K562 (cell line): Measurements from ENCODE around the gene LRFN4. TPM values are rescaled to one million over a fixed set of nuclear protein-coding genes. Genes with fewer than 3 reads are reported as not detected.

Source experiments
- COPS2 ChIP-seq: fragments of 450-650 bp; conservative IDR thresholded peaks from 2 replicates; pipeline ENCODE4 v1.6.1; 2016; ENCODE audit warnings: mild to moderate bottlenecking, moderate library complexity
- KLF16 ChIP-seq: IDR thresholded peaks from 2 replicates; pipeline ENCODE4 v1.6.1; 2016; ENCODE audit warnings: antibody characterized with exemption
- MEF2D ChIP-seq: conservative IDR thresholded peaks from 2 replicates; pipeline ENCODE4 v1.6.1; 2016; ENCODE audit warnings: low read depth, missing genetic modification characterization, missing compliant biosample characterization
- NR4A1 ChIP-seq, 2 experiments: fragments of 250-450 bp in 1 of 2; fragments of 450-650 bp in 1 of 2; sonication (Bioruptor Pico) in 1 of 2; IDR thresholded peaks; 2 replicates each; pipeline versions ENCODE4 v1.4.0 to v1.6.1; 2016 to 2020; ENCODE audit warnings: mild to moderate bottlenecking in 2 of 2, missing compliant biosample characterization in 1 of 2, missing genetic modification characterization in 1 of 2, moderate library complexity in 1 of 2
- POLR2AphosphoS2 ChIP-seq: IDR thresholded peaks from 2 replicates; pipeline ENCODE4 v1.6.1; 2012; ENCODE audit warnings: low read length, improper control_type of control experiment
- PURB ChIP-seq: sonication (generic); formaldehyde crosslinking; IDR thresholded peaks from 2 replicates; pipeline ENCODE4 v1.9.0; 2021; ENCODE audit warnings: low read depth, mild to moderate bottlenecking, missing genetic modification reagents
- SRSF1 ChIP-seq: fragments of 200-400 bp; formaldehyde crosslinking; IDR thresholded peaks from 2 replicates; pipeline ENCODE4 v1.6.1; 2017; ENCODE audit warnings: mild to moderate bottlenecking, low read depth, low read length, moderate library complexity
- U2AF2 ChIP-seq: fragments of 200-400 bp; formaldehyde crosslinking; optimal IDR thresholded peaks from 2 replicates; pipeline ENCODE3; 2017; ENCODE audit warnings: low read depth, mild to moderate bottlenecking, low read length
- ZNF232 ChIP-seq: sonication (generic); formaldehyde crosslinking; IDR thresholded peaks from 2 replicates; pipeline ENCODE4 v1.8.0; 2022; ENCODE audit warnings: mild to moderate bottlenecking, missing genetic modification reagents
- ZNF668 ChIP-seq: fragments of 250-450 bp; sonication (Bioruptor Pico); IDR thresholded peaks from 2 replicates; pipeline ENCODE4 v1.8.0; 2022; ENCODE audit warnings: mild to moderate bottlenecking, inconsistent platforms
- polyA plus RNA-seq, 8 experiments: library from polyadenylated mRNA; depleted of rRNA in 4 of 8; stranded (reverse) in 5 of 8; unstranded in 3 of 8; fragments of >200 nt; fragmentation: Nextera tagmentation in 2 of 8; fragmentation: Illumina TruSeq in 1 of 8; extraction: Ambion mirVana in 2 of 8; extraction: Trizol in 1 of 8; gene quantifications; 2 replicates each; pipeline versions ENCODE4 v1.2.1 to v1.2.3, GENCODE V29; 2011 to 2014; ENCODE audit warnings: inconsistent platforms in 1 of 8, missing spikeins in 1 of 8
- total RNA-seq, 7 experiments: library from RNA; depleted of rRNA in 6 of 7; stranded (reverse); fragments of >200 nt in 6 of 7; fragmentation: Illumina TruSeq in 2 of 7; extraction: Trizol in 2 of 7; gene quantifications; 2 replicates each; pipeline versions ENCODE4 v1.2.1 to v1.2.3, GENCODE V29; 2011 to 2021; ENCODE audit warnings: low replicate concordance in 1 of 7
- TF ChIP-seq, protein P1 (sequence below): sonication (generic); formaldehyde crosslinking; IDR thresholded peaks from 2 replicates; pipeline ENCODE4 v1.8.0; 2022; ENCODE audit warnings: missing genetic modification reagents, mild to moderate bottlenecking, borderline replicate concordance
- TF ChIP-seq, protein P2 (sequence below): sonication (generic); formaldehyde crosslinking; IDR thresholded peaks from 2 replicates; pipeline ENCODE4 v1.8.1; 2023; ENCODE audit warnings: mild to moderate bottlenecking, missing genetic modification reagents
- TF ChIP-seq, protein P3 (sequence below): IDR thresholded peaks from 2 replicates; pipeline ENCODE4 v1.6.1; 2012; ENCODE audit warnings: low read depth, low read length, improper control_type of control experiment, borderline replicate concordance
- TF ChIP-seq, protein P4 (sequence below): sonication (generic); formaldehyde crosslinking; IDR thresholded peaks from 2 replicates; pipeline ENCODE4 v1.8.0; 2023; ENCODE audit warnings: mild to moderate bottlenecking, missing genetic modification reagents
- TF ChIP-seq, protein P5 (sequence below): fragments of 250-450 bp; sonication (Bioruptor Pico); IDR thresholded peaks from 2 replicates; pipeline ENCODE4 v1.8.0; 2022; ENCODE audit warnings: moderate library complexity, mild to moderate bottlenecking, inconsistent platforms
- TF ChIP-seq, protein P6 (sequence below): IDR thresholded peaks from 2 replicates; pipeline ENCODE4 v1.6.1; 2016; ENCODE audit warnings: missing genetic modification characterization, missing compliant biosample characterization
- TF ChIP-seq, protein P7 (sequence below): fragments of 200-800 bp; sonication (Bioruptor generic); IDR thresholded peaks from 2 replicates; pipeline ENCODE4 v1.6.1; 2017; ENCODE audit warnings: missing genetic modification characterization, missing compliant biosample characterization

LRFN4 gene
- total and polyA plus RNA-seq, 9 of the 15 experiments (the other 6 are each of a cell fraction or from before 2014, with no cell fraction given), result 0.10 to 60.1 (median 6.7) TPM

DNA sequence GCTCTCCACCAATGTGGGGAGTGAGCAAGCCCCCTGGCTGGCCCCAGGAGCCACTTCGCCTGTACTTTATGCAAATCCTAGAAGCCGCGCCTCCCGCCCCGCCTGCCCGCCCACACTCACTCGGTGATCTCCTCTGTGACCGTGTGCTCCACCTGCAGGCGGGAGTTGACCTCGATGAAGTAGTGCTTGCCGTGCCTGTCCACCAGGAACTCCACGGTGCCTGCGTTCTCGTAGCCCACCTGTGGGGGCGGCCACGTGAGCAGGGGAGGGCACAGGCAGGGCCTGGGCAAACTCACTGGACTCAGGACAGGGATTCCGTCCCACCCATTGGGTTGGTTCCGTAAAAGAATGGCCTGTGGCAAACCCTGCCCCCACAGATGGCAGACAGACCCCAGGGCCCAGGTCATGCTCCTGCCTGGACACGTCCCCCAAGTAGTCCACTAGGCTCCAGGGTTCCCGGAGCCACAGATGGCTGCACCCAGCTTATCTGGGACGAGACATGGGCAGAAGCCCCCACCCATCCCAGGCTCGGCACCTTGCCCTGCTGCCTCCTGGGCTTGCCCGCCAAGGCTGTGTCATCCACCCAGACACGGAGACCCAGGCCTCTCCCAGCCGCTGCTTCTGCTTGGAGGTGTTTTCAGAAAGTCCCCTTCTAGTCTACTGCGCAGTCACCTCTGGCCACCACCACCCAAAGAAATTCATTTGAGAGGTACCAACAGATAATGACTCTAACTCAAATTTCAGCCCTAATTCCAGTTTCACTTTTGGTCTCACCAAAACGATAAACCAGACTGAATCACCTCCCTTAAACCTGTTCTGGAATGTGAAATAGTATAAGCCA is 12.1 kb downstream of the LRFN4 start (continued):
- TF ChIP-seq PURB (CRISPR knock-in tag) (no peak), KLF16 (no peak), ZNF668 (no peak), U2AF2 (no peak), SRSF1 (no peak), MEF2D (tag) (no peak), COPS2 (no peak), POLR2AphosphoS2 (no peak), ZNF232 (CRISPR knock-in tag) (no peak), NR4A1 (CRISPR knock-in tag; IDR thresholded peaks at IDR 0.05) (no peak), NR4A1 (tag; IDR thresholded peaks at IDR 0.05) (no peak)
- TF ChIP-seq, protein P1, sequence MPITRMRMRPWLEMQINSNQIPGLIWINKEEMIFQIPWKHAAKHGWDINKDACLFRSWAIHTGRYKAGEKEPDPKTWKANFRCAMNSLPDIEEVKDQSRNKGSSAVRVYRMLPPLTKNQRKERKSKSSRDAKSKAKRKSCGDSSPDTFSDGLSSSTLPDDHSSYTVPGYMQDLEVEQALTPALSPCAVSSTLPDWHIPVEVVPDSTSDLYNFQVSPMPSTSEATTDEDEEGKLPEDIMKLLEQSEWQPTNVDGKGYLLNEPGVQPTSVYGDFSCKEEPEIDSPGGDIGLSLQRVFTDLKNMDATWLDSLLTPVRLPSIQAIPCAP, result no peak
- TF ChIP-seq, protein P2, sequence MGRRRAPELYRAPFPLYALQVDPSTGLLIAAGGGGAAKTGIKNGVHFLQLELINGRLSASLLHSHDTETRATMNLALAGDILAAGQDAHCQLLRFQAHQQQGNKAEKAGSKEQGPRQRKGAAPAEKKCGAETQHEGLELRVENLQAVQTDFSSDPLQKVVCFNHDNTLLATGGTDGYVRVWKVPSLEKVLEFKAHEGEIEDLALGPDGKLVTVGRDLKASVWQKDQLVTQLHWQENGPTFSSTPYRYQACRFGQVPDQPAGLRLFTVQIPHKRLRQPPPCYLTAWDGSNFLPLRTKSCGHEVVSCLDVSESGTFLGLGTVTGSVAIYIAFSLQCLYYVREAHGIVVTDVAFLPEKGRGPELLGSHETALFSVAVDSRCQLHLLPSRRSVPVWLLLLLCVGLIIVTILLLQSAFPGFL (CRISPR knock-in tag), result no peak
- TF ChIP-seq, protein P3, sequence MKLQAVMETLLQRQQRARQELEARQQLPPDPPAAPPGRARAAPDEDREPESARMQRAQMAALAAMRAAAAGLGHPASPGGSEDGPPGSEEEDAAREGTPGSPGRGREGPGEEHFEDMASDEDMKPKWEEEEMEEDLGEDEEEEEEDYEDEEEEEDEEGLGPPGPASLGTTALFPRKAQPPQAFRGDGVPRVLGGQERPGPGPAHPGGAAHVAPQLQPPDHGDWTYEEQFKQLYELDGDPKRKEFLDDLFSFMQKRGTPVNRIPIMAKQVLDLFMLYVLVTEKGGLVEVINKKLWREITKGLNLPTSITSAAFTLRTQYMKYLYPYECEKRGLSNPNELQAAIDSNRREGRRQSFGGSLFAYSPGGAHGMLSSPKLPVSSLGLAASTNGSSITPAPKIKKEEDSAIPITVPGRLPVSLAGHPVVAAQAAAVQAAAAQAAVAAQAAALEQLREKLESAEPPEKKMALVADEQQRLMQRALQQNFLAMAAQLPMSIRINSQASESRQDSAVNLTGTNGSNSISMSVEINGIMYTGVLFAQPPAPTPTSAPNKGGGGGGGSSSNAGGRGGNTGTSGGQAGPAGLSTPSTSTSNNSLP, result no peak
- TF ChIP-seq, protein P4, sequence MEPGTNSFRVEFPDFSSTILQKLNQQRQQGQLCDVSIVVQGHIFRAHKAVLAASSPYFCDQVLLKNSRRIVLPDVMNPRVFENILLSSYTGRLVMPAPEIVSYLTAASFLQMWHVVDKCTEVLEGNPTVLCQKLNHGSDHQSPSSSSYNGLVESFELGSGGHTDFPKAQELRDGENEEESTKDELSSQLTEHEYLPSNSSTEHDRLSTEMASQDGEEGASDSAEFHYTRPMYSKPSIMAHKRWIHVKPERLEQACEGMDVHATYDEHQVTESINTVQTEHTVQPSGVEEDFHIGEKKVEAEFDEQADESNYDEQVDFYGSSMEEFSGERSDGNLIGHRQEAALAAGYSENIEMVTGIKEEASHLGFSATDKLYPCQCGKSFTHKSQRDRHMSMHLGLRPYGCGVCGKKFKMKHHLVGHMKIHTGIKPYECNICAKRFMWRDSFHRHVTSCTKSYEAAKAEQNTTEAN (CRISPR knock-in tag), result no peak
- TF ChIP-seq, protein P5, sequence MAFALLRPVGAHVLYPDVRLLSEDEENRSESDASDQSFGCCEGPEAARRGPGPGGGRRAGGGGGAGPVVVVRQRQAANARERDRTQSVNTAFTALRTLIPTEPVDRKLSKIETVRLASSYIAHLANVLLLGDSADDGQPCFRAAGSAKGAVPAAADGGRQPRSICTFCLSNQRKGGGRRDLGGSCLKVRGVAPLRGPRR, result no peak
- TF ChIP-seq, protein P6, sequence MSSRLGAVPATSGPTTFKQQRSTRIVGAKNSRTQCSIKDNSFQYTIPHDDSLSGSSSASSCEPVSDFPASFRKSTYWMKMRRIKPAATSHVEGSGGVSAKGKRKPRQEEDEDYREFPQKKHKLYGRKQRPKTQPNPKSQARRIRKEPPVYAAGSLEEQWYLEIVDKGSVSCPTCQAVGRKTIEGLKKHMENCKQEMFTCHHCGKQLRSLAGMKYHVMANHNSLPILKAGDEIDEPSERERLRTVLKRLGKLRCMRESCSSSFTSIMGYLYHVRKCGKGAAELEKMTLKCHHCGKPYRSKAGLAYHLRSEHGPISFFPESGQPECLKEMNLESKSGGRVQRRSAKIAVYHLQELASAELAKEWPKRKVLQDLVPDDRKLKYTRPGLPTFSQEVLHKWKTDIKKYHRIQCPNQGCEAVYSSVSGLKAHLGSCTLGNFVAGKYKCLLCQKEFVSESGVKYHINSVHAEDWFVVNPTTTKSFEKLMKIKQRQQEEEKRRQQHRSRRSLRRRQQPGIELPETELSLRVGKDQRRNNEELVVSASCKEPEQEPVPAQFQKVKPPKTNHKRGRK (tag), result no peak
- TF ChIP-seq, protein P7, sequence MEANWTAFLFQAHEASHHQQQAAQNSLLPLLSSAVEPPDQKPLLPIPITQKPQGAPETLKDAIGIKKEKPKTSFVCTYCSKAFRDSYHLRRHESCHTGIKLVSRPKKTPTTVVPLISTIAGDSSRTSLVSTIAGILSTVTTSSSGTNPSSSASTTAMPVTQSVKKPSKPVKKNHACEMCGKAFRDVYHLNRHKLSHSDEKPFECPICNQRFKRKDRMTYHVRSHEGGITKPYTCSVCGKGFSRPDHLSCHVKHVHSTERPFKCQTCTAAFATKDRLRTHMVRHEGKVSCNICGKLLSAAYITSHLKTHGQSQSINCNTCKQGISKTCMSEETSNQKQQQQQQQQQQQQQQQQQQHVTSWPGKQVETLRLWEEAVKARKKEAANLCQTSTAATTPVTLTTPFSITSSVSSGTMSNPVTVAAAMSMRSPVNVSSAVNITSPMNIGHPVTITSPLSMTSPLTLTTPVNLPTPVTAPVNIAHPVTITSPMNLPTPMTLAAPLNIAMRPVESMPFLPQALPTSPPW, result peak; percentile 73
